Mesenteric fat pad (tissue), 1 donor: ENCODE data around the gene NOSIP. TPM values are rescaled to one million over a fixed set of nuclear protein-coding genes. Genes with fewer than 3 reads are reported as not detected.

Experiments
- DNase-seq: peaks from one replicate; pipeline ENCODE4 v3.0.0-alpha.2; 2020; ENCODE audit warnings: low spot score
- total RNA-seq: library from RNA; stranded (reverse); fragmentation: NEBNext Ultra II Directional; extraction: Animal tissue kit (Norgen Biotek cat#: 25700); gene quantifications from one replicate; pipeline ENCODE4 v1.2.1, GENCODE V29; 2021
- donor health status: DM: yes; HTN: yes; CAD: no.

The NOSIP gene
- total RNA-seq, 1 donor from 2014 or later = 46.0 TPM

DNA sequence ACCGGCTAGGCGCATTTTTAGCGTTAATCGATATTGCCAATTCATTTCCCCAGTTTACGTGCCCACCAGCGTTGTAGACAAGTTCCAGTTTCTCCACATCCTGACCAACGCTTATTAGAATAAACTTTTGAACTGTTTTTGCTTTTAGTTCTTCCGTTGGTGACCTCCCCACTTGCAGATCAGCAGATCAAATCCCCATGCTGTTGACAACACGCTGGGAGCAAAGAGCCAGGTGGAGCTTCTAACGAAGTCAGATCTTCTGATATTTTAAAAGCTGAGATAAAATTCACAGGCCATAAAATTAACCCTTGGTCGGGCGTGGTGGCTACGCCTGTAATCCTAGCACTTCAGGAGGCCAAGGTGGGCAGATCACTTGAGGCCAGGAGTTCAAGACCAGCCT is 31.3 kb downstream of the NOSIP start:
- no peak for DNase-seq

DNA sequence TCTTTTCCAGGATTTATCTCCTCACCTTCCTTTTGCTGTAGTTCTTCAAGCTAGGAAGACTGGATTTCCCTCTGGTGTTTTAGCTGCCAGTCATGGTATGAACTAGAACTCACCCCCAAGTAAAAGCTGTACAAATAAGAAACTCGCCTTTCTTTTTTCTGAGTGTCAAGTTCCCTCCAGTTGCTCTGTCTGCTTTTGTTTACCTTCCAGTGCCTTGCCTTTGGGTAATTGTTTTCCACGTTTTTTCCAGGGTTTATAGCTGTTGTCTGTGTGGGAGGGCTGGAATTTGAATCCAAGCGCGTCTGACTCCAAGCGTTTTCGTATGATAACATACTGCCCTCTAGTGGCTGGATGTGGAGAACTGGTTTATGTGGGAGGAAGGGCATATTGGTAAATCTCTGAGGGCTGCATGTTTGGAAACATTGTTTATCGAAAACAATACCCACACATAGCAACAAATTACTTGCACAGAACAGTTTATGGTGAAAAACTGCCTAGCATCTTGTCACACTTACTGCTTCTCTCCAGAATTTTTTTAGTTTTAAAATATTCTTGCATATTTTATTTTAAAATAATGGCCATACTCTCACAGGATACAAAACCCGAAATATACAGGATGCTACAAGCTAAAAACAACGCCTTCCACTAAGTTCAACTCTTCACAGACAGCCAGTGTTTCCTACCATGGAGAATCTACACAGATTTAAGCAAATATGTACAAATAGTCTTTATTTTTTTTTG is 33.4 kb downstream of the NOSIP start:
- DNase-seq = no peak

DNA sequence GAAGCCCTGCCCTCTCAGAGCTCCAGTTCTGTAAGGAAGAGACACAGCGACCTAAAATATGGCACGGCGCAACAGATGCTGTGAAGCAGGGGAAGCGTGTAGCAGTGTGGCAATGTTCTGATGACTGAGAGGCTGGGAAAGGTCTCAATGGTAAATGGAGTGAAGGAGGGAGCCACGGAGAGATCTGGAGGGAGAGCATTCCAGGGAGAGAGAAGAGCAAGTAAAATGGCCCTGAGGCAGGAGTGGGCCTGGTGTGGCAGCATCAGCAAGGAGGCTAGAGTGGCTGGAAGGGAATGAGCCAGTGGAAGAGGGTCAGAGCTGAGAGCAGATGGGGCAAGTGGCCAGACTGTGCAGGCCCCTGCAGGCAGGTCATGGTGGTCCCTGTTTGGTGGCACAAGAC is 36.2 kb downstream of the NOSIP start:
- no peak for DNase-seq

DNA sequence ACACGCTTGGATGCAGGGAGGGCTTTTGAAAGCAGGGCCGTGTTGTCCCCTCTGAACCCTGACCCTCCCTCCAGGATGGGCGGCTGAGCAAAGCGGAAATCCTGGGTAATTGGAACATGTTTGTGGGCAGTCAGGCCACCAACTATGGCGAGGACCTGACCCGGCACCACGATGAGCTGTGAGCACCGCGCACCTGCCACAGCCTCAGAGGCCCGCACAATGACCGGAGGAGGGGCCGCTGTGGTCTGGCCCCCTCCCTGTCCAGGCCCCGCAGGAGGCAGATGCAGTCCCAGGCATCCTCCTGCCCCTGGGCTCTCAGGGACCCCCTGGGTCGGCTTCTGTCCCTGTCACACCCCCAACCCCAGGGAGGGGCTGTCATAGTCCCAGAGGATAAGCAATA is 37.3 kb downstream of the NOSIP start:
- no peak for DNase-seq

DNA sequence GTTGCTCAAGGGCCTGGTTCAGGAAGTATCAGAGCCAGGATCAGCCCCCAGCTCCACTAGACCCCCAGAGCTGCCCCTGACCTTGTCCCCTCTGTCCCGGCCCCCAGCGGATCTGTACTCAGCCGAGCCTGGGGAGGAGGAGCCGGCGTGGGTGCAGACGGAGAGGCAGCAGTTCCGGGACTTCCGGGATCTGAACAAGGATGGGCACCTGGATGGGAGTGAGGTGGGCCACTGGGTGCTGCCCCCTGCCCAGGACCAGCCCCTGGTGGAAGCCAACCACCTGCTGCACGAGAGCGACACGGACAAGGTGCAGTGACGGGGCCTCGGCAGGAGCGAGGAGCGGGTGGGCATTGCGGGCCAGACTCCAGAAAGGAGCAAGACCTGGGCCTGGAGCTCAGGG is 37.9 kb downstream of the NOSIP start:
- no peak for DNase-seq

DNA sequence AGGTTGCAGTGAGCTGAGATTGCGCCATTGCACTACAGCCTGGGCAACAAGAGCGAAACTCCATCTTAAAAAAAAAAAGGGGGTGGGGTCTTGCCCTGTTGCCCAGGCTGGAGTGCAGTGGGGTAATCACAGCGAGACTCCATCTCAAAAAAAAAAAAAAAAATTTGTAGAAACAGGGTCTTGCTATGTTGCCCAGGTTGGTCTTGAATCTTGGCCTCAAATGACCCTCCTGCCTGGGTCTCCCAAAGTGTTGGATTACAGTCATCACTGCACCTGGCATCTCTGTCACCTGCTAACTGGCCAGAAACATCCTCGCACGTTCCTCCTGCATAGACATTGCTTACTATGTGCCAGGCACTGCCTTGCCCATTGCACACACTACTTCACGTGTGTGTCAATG is 38.4 kb downstream of the NOSIP start:
- no peak for DNase-seq

DNA sequence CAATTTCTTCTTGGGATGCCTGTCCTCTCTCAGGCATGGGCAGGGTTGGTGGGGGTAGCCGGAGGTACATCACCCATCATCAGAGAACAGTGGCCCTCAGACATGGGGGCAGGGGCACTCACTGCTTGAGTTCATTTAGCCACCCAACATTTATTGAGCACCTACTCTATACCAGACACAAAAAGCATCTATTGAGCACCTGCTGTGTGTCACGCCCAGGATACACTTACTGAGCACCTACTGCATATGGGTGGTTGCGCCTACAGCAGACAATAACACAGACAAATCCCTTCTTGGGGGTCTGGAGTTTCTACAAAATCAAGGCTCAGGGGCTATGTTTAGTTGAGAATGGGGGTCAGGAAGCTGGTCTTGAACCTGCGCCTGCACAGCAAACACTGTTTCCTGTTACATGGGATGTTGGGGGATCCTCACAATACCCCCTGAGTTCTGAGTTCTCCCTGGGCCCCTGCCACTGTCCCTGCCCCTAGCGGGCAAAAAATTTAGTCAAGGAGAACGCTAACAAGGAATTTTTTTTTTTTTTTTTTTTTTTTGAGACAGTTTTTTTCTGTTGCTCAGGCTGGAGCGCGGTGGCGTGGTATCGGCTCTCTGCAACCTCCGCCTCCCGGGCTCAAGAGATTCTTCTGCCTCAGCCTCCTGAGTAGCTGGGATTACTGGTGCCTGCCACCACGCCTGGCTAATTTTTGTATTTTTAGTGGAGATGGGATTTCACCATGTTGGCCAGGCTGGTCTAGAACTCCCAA is 41.0 kb downstream of the NOSIP start:
- DNase-seq = no peak

DNA sequence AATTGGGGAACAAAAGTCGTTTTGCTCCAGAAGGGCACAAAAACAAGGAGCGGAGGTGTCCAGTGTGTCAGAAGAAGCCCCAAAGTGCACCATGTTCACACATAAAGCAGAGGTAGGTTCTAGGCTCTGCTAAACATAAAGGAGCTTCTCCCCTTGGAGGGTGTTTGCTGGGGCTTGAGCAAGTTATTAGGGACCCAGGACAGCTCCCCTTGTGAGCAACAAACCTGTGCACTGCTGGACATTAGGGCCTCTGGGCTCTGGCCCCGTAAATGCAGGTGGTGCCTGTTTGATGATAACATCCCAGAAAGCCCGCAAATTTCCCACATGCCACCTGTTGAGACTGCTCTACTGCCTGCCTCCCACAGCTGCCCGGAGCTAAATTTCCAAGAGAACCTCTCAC is 41.7 kb downstream of the NOSIP start:
- DNase-seq = no peak

DNA sequence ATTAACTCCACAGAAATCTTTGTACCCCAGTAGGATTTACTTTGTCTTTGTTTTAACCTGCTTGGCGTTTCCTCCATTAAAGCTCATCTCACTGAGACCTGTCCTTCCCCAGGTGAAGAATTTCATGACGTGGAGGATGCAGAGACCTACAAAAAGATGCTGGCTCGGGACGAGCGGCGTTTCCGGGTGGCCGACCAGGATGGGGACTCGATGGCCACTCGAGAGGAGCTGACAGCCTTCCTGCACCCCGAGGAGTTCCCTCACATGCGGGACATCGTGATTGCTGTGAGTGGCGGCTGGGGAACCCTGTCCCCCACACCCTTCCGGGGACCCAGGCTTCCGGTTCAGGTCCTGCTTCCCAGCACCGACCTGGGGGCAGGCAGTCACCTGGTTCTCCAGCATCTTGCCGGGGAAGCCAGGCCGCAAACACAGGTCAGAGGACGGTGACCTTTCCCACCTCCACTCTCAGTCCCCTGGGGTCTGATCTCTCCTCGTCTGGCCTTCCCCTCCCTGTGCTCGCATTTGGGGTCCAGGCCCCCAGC is 43.4 kb downstream of the NOSIP start:
- no peak for DNase-seq

DNA sequence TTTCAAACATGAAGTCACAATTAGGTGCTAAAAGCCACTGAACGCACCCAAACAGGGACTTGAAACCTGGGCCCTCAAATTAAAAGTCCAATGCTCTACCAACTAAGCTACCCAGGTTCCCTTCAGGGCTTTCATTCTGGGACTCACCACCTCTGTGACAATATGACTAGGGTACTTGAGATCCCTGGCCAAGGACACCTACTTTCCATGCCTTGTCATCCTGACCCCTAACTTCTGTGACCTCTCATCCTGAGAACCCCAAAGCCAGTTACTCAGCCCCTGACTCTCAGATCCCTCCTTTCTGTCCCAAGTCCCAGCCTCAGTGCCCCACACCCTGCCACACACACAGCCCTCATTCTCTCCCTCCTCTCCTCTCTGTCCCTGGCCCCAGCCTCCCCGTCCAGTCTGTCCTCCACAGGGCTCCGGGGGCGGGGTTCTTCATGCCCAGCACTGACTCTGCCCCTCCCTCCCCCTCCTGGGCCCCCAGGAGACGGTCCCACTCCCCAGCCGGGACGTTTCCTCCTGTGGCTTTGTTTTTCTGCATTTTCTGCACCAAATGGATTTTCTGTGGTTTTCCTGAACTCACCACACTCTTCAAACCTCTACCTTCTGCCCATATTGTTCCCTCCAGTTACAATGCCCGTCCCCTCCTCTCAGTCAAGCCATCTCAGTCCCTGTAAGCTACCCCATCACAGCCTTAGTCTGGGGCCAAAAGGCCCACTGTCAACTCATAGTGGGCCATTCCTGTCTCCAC is 45.5 kb downstream of the NOSIP start:
- DNase-seq = no peak

DNA sequence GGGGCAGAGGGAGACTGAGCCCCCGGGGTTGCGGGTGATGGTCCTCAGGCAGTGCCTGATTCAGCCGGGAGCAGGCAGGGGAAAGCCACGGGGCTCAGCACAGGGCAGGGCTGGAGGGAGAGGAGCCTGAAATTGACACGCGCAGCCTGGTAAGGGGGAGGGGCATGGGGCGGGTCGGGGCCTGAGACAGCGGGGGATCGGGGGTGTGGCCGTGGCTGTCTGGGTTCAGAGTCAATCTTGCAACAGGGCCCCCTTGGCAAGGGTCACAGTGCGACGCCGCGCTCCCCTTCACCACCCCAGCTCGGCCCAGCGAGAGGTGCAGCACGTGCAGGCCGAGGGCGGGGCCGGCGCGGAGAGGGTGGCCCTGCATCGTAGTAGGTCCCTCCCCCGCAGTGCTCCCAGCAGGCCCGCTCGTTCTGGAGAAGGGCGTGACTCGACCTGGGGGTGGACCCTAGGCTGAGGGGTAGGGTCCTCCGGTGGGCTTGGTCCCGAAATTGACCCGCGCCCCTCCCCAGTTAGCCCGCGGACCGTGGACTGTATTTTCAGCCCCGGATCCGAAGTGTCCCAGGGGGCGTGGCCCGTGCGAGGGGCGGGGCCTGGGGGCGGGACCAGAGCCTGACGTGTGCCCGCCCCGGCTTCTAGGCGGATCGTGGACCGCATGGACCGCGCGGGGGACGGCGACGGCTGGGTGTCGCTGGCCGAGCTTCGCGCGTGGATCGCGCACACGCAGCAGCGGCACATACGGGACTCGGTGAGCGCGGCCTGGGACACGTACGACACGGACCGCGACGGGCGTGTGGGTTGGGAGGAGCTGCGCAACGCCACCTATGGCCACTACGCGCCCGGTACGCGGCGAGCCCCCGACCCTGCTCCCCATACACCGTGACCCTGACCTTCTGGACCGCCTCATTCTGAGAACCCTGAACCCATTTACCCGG is 46.5 kb downstream of the NOSIP start:
- DNase-seq = no peak

DNA sequence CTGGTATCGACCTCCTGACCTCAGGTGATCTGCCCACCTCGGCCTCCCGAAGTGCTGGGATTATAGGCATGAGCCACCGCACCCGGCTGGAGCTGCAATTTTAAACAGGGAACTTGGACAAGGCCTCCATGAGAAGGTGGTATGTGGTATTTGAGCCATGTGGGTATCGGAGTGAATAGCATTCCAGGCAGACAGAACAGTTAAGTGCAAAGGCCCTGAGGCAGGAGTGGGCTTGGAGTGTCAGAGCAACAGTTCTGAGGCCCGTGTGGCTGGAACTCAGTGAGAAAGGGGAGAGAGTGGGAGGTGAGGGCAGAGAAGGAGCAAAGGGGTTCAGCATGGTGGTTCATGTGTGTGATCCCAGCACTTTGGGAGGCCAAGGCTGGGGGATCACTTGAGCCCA is 49.6 kb downstream of the NOSIP start:
- no peak for DNase-seq

DNA sequence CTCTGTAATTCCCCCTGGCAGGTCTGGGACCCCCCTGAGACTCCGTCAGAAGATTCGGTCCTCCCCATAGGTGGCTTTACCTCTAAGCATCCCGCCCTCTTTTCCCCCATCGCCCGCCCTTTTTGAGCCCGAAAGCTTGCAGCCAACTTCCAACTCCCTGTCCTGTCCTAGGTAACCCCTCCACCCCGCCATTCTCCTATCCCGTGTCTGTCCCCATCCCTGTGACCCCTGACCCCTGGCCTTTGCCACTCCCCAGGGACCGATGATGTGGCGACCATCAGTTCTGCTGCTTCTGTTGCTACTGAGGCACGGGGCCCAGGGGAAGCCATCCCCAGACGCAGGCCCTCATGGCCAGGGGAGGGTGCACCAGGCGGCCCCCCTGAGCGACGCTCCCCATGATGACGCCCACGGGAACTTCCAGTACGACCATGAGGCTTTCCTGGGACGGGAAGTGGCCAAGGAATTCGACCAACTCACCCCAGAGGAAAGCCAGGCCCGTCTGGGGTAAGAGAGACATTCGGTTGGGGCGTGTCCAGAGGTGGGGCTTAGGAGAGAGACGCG is 52.1 kb downstream of the NOSIP start:
- no peak for DNase-seq

DNA sequence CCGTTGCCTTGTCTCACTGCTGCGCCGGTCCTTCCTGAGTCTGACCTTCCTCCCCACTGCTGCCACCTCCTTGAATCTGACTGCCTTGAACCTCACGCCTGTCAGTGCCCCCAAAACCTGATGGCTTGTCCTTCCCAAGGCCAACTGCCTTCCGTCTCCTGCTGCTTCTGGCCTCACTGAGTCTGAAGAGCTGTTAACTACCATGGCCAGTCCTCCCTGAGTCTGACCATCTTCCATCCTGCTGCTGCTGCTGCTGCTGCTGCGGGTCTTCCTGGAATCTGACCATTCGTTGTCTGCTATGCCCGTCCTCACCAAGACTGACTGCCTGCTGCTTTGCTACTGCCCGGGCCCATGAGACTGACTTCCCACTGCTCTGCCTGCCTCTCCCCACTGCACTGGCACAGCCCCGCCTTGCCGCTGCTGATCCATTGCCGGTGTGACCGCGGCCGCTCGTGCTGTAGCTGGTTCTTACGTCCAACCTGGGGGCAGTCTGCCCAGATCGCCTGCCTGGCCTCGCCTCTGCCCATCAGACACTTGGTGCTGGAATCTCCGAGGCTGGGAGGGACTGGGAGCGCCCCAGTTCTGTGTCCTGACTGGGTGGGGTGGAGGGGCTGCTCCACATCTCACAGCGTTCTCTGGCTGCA is 55.4 kb downstream of the NOSIP start:
- DNase-seq = no peak

DNA sequence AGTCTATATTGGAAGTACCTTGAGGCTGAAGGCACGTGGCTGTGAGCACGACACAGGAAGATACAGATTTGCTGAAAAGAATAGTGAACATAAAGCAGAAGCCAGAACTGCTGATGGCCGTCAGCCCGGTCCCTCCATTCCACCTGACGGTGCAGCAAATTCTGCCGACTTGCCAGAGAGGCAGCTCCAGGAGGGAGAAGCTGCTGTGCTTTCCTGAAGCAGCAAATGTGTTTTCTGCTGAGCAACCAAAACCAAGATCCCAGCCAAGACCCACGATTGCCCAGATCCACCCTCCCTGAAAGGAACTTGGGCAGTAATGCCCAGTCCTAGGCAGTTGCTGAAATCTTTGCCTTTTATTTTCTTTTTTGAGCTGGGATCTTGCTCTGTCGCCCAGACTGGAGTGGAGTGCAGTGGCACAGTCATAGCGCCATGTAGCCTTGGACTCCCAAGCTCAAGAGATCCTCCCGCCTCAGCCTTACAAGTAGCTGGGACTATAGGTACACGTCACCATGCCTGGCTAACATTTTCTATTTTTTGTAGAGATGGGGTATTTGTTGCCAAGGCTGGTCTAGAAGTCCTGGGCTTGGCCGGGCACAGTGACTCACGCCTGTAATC is 59.5 kb downstream of the NOSIP start:
- DNase-seq = no peak

DNA sequence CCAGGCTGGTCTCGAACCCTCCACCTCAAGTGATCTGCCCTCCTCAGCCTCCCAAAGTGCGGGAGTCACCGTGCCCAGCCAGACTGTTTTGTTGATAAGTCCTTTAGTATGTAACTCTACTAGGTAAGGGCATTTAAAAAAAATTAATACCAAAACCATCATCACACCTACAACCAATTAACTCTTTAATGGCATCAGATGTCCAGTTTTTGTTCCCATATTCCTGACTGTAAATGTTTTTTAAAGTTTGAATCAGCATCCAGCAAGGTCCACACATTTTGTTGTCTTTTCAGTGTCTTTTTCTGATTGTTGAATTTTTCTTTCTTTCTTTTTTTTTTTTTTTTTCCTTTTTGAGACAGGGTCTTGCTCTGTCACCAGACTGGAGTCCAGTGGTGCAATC is 62.3 kb downstream of the NOSIP start:
- no peak for DNase-seq

DNA sequence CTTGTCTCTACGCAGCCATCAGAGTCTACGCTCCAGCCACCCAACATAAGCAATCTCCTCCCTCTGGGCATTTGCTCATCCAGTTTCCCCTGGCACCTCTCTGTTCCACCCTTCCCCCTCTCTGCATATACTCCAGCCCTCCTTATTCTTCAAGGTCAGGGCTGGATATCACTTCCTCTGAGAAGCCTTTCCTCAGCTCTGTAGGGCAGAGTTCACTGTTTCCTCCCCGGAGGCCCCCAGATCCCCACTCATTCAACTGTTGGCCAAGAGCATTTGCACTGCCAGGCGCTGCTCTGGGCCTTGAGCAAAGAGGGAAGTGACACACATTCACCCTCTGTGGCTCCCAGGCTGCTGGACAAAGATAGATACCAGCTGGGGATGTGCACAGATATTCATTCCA is 64.6 kb downstream of the NOSIP start:
- no peak for DNase-seq

DNA sequence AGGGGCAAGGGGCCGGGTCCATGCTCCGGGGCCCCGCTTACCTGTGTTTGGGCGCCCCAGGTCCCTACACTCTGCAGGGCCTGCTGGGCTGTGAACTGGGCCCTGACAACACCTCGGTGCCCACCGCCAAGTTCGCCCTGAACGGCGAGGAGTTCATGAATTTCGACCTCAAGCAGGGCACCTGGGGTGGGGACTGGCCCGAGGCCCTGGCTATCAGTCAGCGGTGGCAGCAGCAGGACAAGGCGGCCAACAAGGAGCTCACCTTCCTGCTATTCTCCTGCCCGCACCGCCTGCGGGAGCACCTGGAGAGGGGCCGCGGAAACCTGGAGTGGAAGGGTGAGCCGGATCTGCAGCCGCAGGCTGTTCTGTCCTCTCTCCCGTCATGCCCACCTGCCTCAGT is 66.2 kb downstream of the NOSIP start:
- DNase-seq = no peak

DNA sequence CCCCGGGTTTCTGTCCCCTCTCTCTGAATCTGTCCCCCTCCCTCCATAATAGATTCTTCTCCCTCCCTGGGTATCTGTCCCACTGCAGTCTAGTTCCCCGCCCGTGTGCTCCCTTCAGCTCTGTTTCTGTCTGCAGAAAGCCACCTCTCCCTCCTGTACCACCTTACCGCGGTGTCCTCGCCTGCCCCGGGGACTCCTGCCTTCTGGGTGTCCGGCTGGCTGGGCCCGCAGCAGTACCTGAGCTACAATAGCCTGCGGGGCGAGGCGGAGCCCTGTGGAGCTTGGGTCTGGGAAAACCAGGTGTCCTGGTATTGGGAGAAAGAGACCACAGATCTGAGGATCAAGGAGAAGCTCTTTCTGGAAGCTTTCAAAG is 66.6 kb downstream of the NOSIP start:
- DNase-seq = no peak
